ENCODE results near the gene MEIS1.
"Not testable (repeated sequence)": the region's sequence is repeated elsewhere in the genome, so short reads cannot be mapped to it uniquely, and the experiment has no call there.

The MEIS1 gene

DNA sequence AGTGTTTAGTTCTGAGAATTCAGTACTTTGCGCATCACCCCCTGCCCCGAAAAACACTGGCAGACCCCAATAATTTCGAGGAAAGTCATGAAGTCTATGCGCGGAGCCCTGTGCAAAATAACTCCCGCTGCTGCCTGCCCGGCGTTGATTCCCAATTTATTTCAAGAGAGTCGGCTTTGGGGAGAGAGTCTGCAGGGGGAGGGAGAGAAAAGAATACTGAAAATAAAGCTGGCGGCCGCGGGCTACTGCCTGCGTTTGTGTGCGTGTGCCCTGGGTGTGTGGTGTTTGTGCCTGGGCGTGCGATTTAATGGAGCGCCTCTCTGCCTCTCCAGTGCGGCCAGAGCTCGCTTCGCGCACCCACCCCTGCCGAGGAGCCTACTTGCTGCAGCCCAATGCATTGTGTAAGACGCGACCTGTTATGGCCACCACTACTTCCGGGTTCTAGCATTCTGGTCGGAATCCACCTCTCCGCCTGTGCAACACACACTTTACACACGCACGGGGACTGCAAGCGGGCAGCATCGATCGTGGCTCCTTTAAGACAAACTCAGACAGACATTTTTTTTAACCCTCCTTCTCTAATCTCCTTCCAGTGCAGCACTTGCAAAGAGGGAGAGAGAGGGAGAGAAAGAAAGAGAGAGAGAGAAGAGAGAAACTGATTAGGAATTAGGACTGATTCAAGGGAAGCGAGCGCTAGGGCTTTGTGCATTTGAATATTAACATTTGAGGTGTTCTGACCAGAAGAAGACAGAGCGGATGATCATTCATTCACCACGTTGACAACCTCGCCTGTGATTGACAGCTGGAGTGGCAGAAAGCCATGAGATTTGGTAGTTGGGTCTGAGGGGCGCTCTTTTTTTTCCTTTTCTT lies at the start of gene MEIS1:
Gene MEIS1, plus strand, starts transcription at position 447 of the 870 bp plus-strand sequence. CDS start 732 bp downstream, outside the sequence.
- no peak for DNase-seq (ENCODE audit: low read depth)

DNA sequence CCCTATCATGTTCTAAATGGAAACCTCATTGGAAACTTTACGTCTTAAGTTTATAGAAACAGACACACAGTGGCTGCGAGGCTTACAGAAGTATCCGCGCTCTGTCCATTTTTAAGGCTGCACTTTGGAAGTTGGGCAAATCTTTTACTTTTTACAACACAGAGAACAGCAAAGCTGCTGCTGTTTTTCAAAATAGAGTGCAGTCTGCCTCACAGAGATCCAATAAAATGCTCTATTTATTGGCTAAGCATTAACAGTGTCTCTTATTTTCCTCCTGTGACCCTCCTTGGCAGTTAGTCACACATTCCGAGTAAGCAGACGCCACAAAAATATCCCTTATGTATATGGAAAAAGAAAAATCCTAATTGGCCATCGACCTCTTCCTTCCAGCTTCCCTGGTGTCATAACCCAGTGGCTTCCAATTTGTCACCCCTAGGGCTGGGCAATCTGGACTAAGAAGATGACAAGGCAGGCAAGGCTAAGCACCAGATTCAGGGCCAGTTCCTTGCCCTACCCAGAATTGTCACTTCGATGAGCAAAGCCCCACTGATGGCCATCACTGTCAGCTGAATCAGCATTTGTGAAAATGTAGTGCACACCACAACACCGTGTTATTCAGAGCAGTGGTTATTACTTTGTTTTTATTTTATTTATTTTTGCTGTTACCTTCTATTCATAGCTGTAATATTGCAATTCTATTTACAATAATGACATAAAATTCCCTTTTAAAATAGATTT lies 47.7 kb upstream of the MEIS1 start:
- no peak for DNase-seq (ENCODE audit: low read depth)

DNA sequence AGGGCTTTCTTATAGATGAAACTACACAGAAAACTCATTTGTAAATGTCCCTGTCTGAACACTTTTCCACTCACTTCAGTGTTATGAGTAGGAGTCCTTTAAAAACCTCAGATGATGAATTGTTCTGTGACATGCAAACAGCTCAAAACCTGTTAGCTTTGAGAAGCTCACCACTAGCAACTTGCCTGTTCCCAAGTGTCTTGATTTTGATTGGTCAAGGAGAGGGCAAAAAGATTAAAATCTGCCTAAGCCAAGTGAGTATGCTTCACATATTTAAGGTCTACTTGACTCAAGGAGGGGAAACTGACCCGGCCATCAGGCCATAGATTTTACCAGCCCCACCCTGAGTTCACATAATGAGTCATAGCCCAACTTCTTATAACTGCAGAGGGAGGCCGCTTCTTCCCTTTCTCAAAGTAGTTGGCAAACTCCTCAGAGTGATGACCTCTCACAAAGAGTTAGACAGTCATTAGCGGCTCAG lies 45.2 kb upstream of the MEIS1 start:
- no peak for DNase-seq (ENCODE audit: low read depth)

DNA sequence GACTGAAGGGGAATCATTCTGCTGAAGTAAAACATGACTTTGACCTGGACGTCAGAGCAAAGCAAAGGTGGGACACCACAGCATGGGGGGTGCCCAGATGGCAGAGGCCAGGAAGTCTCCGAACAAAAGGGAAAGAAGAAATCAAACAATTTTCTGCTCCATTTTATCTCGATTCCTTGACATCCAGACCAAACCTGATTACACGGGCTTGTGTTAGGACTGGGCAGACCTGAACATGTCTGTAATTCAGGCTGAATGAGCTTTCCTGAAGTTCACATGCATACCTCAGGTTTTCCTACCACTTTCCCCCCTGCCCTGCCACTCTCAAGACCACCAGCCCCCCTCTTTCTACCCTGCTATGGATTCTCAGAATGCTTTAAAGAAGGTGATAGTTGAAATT lies 44.8 kb upstream of the MEIS1 start:
- no peak for DNase-seq (ENCODE audit: low read depth)

DNA sequence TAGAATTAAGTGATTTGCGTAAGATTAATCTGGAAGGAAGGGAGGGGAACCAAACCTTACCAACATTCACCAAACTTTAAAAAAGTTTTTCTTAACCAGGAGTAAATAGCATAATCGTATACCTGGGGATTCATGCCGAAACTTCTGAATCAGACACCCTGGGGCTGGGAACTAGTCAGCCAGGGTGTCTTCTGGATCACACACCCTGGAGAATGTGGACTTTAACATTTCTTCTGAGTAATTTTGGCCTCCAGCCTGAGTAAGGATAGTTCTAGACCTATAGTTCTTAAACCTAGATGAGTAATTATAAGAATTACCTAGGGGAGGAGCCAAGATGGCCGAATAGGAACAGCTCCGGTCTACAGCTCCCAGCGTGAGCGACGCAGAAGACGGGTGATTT lies 44.1 kb upstream of the MEIS1 start:
- no peak for DNase-seq (ENCODE audit: low read depth)

DNA sequence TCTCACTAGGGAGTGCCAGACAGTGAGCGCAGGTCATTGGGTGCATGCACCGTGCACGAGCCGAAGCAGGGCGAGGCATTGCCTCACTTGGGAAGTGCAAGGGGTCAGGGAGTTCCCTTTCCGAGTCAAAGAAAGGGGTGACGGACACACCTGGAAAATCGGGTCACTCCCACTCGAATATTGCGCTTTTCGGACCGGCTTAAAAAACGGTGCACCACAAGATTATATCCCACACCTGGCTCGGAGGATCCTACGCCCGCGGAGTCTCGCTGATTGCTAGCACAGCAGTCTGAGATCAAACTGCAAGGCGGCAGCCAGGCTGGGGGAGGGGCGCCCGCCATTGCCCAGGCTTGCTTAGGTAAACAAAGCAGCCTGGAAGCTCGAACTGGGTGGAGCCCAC lies 43.7 kb upstream of the MEIS1 start:
- not testable (repeated sequence) for DNase-seq (ENCODE audit: low read depth)

DNA sequence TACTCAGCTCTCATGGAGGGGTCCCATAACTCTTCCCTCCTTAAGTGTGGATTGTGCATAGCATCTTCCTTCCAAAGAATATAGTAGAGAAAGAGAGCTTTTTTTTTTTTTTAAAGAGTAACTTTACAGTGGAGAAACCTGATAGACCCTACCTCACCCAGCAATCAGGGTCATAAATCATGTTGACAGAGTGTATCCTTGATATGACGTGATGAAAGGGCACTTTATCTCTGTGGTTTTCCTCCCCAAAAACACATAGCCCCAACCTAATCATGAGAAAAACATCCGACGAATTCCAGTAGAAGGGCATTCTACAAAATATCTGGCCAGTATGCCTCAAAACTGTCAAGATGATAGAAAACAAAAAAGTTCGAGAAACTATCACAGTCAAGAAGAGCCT lies 29.5 kb upstream of the MEIS1 start:
- DNase-seq (ENCODE audit: low read depth), result no peak

DNA sequence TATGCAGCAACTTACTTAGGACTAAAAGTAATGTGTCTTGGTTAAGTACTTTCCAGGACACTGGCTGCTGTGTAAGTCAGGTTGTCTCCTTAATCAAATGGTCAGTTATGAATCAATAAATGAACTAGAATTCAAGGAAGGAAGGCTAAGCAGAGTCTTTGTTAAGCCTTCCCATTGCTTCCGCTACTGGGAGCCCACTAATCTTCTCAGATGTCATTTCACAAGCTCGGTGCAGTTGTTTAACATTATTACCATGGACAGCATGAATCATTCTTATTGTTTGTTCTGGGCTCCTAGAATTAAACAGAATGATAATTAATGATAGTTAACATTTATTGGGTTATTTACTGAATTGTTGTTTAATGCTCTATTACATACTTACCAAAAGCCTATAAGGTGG lies 26.0 kb upstream of the MEIS1 start:
- DNase-seq (ENCODE audit: low read depth), result no peak

DNA sequence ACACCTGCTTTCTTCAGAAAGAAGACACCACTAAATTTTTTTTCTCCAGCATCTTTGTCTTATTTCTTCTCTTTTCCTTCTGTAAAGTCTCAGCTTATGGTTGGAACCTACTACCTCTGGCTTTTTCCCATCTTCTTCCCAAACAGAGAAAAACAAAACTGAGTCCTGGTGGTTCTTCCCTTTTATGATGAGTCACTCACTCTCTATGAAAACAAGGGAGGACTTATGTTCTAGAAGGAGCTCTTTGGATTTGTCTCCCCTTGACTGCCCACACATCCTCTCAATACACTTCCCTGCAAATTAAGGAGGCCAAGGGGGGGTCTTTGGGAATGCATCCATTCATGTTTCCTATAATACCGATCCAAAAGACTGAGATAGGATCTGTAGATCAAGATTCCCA lies 22.1 kb upstream of the MEIS1 start:
- no peak for DNase-seq (ENCODE audit: low read depth)

DNA sequence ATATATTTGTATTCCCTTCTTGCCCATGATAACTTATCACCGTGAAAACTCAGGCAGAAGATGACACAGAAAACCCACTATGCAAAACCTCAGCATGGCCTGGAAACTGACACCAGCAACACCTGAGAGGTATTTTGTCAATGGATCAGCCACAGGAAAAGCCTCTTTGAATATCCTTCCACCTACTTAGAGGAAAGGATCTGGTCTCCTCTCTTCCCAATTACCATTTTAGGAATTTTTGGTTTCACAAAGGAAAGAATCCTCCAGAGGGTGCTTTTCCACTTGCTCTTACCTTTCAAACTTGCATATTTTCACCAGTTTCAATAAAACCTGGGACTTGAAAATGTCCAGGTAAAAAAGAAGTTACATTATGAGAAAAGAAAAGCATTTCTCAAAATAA lies 20.0 kb upstream of the MEIS1 start:
- no peak for DNase-seq (ENCODE audit: low read depth)

DNA sequence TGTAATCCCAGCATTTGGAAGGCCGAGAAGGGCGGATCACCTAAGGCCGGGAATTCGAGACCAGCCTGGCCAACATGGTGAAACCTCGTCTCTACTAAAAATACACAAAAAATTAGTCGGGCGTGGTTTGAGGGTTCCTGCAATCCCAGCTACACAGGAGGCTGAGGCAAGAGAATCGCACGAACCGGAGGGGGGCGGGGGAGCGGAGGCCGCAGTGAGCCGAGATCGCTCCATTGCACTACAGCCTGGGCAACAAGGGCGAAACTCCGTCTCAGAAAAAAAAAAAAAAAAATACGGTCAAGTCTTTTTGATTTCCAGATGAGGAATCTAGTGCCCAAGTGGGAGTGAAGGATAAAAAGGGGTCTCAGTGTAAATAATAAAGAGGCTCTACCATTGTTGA lies 16.5 kb upstream of the MEIS1 start:
- DNase-seq (ENCODE audit: low read depth), result no peak

DNA sequence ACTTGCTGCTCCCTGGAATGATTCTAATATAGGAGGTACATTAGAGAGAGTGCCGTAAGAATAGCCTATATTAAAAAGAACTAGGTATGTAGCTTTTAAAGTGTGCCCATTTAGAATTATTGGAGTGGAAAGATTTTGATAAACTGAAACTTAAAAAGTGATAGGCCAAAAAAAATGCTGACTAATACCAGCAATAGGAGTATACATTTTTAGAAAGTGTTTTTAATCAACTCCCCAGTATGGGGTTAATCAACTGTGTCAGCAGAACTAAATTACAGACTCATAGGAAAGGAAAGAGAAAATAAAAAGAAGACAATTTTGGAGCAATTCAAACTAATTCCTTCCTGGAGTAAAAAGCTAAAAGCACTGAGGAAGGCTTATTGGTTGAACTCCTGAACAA lies 13.3 kb upstream of the MEIS1 start:
- no peak for DNase-seq (ENCODE audit: low read depth)

DNA sequence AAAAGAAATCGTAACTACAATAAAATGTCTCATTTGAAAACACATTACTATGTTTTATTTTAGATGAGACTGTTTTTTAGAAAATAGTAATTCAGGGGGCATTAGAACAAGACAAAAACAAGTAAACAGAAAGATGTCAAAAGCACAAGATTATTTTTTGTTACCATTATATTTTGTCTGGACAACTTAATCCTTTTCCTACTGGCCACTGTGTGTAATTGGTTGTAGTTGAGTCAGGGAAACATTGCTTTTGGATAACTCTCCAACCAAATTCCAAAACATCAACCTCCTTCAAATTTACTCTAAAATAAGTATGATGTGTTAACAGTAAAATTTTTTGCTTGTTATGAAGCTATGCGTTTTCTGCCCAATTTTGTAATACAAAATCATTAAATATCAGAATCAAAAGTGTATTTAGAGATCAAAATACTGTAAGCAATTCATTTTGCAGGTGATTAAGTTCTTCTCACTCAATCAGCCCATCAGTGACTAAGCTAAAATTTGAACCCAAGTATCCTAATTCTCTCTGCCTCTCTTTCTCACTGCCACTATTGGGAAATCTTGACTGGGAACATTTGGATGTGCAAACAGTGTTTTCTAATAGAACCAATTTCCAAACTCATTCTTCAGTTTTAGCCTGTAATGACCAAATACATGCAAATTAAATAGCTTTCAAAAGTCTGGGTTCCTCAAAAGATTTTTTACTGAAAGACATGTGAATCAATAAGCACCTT lies 11.4 kb upstream of the MEIS1 start:
- DNase-seq (ENCODE audit: low read depth), result no peak

DNA sequence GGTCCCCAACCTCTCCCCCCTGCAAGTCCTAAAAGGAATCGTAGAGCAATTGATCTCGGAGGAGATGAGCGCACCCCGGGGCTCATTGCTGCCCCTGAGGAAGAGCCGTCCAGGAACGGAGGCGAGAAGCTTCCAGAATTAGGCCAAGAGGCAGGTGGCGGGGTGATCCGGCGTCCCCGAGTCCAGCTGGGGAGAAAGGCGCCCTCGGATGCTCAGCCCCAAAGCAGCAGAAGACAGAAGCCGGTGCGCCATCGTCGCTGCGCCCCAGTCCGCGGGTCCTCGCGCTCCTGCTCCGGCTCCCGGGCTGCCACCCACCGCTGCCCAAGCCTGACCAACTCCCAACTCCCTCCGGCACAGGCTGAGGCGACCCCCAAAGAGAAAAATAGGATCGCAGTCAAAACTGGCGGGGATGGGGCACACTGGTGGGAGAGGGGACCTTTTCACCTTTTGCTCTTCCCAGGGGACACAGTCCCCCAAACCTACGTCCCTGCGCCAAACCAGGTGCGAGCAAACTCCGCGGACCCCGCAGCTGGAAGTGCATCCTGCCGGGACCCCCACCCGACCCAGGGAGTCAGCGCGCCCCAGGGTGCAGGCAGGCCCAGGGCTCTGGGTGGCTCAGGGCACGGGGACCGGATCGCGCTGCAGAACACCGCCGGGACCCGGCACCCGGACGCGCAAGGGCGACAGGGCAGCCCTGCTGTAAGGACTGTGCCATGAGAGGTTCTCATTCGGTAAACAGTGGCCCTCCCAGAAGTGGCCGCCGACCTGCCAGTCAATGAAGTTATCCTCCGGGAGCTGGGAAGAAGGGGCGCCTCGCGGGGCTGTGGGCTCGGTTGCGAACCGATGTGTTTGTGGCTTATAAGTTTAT lies 8.4 kb upstream of the MEIS1 start:
- no peak for DNase-seq (ENCODE audit: low read depth)

DNA sequence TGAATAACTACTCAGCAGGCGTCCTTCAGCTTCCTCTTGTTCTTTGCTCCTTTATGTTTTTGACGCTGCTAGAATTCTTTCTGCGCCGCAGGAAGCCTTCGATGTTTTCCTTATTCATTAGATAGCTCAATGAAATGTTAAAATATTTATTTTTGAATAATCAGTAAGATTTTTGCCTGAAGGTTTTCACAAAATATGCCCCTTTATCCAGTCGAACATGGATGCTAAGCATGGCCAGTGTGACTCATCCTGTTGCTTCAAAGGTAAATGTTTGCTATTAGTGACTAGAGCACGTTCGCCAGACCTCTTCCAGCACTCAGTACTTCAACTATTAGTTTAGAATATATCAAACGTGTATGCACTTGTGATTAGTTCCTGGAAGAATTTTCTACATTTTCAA lies 7.6 kb upstream of the MEIS1 start:
- DNase-seq (ENCODE audit: low read depth), result no peak

DNA sequence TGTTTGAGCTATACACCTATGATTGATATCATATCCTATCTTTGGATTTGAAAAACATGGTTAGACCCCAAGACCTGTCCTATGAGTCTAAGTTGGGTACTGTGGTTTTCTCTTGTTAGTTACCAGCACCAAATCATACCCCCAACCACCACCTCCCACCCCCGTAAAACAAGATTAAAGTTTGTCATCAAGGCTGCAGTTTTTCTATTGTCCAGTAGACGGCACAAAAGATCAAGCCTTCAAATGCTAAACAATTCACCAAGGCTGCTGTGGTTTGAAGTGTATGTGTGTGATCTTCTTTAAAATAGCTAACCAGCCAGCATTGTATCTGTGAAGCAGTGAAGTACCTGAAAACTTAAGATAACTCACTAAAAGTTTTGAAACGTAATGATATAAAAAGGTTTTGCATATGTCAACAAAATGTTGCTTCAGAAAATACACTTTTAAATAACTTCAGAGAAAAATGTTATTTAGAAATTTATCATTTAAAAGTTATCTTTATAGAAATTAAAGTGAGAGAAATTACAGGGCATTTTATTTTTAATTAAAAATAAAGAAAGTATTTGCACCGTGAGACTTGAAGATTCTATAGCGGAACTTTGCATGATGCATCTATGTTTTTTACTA lies 5.8 kb upstream of the MEIS1 start:
- no peak for DNase-seq (ENCODE audit: low read depth)

DNA sequence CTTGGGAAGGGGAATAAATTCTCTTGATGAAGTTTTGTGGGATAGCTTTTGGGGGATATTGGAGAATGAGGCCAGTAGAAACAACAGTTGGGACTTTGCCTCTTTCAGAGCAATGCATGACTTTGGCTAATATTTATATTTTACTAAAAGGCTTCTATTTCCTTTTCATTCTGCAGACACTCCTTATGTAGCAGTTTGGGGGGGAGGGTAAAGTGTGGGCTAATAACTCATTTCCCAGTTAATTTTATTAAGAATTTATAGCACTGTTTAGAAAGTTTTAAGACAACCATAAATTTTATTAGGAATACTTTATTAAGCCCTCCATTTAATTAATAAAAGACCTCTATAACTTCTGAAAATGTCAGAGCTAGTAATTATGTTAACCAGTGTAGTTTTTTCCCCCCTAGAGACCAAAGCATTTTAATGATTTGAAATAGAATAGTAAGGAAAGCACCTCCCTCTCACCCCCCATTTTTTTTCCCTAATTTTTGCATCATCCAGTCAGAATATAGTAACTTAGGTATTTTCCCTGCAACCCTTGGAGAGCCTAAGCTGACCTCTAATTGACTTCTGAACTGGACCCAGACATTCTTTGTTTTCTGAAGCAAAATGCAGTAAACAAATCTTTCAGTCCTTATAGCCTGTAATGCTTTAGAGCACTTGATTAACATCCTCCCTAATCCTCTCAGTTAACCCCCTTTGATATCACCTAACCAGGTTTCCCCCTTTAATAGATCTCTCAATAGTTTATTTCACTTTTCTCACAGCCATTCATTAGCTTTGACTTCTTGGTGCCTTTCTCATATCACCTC lies 5.0 kb upstream of the MEIS1 start:
- no peak for DNase-seq (ENCODE audit: low read depth)

DNA sequence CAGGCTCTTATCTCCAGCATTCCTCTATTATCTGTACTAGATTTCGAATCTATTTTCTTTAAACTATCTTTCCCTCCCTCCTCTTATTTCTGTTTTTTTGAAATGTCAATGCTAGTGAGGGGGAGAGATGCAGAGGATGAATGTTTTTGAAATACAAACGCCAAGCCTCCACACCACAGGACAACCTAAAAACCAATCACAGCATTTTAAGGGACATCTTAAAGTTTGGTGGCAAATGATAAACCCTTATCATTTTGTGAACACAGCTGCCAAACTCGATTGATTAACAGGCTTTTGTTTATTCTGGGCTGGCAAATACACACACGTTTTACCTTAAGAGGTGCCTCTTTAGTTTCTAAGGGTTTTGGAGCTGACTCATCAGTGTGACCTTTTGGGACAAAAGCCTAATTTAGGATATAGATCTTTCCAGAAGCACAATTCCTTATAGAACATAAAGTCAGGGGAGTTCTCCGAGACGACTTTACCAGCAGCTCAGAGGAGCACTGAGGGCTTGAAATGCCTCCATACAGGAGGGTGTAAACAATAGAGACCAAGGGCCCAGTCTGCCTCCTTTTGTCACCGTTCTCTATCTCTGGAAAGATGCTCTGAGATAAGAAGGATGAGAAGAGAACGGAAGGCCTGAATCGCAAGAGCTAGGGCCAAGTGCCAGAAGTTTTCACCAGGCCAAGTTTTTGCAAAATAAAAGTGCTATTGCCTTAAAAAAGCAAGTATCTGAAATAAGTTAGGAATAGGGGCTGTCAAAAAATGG lies 4.2 kb upstream of the MEIS1 start:
- no peak for DNase-seq (ENCODE audit: low read depth)

DNA sequence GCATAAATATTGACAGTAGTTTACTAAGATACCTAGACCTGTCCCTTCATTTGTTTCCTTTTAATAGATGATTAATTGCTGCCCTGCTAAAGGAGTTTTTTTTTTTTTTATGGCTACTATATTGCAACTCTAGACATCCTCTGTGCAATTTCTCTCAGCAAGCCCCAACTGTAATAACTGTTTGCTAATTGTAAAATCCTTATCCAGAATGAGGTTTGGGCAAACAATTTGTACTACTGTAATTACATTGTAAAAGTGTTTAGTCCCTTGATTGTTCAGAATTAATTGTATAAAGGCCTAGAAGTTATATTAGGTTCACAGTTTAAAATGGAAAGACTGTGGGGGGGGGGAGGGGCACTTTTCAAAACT lies 3.7 kb upstream of the MEIS1 start:
- DNase-seq (ENCODE audit: low read depth), result no peak
